H7 (cell line): ENCODE measurements around the gene NLGN1. TPM values are rescaled to one million over a fixed set of nuclear protein-coding genes. Genes with fewer than 3 reads are reported as not detected.

Source experiments
- DNase-seq: peaks from one replicate; pipeline ENCODE4 v3.0.0; 2012
- H3K27me3 ChIP-seq: 2 replicates; pipeline ENCODE4 v1.6.0; 2011; ENCODE audit warnings: mild to moderate bottlenecking, low read length; ENCODE audit not compliant: control insufficient read depth, insufficient read depth
- H3K36me3 ChIP-seq: replicated peaks from 2 replicates; pipeline ENCODE4 v1.5.1; 2011; ENCODE audit warnings: low read length; ENCODE audit not compliant: control insufficient read depth, insufficient read depth
- H3K4me3 ChIP-seq: 2 replicates; pipeline ENCODE4 v1.5.1; 2011; ENCODE audit warnings: low read depth, mild to moderate bottlenecking, control low read depth, low read length, moderate library complexity; ENCODE audit not compliant: insufficient read depth
- total RNA-seq: library from RNA; depleted of rRNA; stranded (reverse); fragments of >200 nt; shearing (Covaris generic); gene quantifications from 2 replicates; pipeline ENCODE4 v1.2.3, GENCODE V29; 2014

Gene NLGN1
- total RNA-seq, 1 experiment from 2014 or later = 7.1 TPM

- H3K27me3 ChIP-seq = no peaks in the 10 kb centered on the region
- DNase-seq = no peak
- H3K36me3 ChIP-seq = no peaks in the 10 kb centered on the region
- H3K4me3 ChIP-seq = no peak overlapping the region
Observed at GRCh38 chr3:173977747-173978146, 580.2 kb downstream of the NLGN1 start.

- no peak for DNase-seq
- Histone ChIP-seq H3K4me3 (no peak overlapping the region), H3K36me3 (no peaks in the 10 kb centered on the region), H3K27me3 (no peaks in the 10 kb centered on the region)
Observed at GRCh38 chr3:173983343-173983742, 585.8 kb downstream of the NLGN1 start.

GRCh38 chr3:173986861-173987410, 589.4 kb downstream of the NLGN1 start:
- Histone ChIP-seq H3K4me3 (no peak overlapping the region), H3K36me3 (no peaks in the 10 kb centered on the region), H3K27me3 (no peaks in the 10 kb centered on the region)
- no peak for DNase-seq

- no peak for DNase-seq
- no peaks in the 10 kb centered on the region for H3K27me3 ChIP-seq
- no peaks in the 10 kb centered on the region for H3K36me3 ChIP-seq
- no peak overlapping the region for H3K4me3 ChIP-seq
Observed at GRCh38 chr3:173988909-173989308, 591.4 kb downstream of the NLGN1 start.

- H3K27me3 ChIP-seq = no peaks in the 10 kb centered on the region
- H3K4me3 ChIP-seq = no peak overlapping the region
- no peak for DNase-seq
- H3K36me3 ChIP-seq = no peaks in the 10 kb centered on the region
Observed at GRCh38 chr3:173992416-173992815, 594.9 kb downstream of the NLGN1 start.

- peak; percentile 2 for DNase-seq
- Histone ChIP-seq H3K27me3 (no peaks in the 10 kb centered on the region), H3K36me3 (no peaks in the 10 kb centered on the region), H3K4me3 (no peak overlapping the region)
Observed at GRCh38 chr3:173993299-173993698, 595.8 kb downstream of the NLGN1 start.

- no peak for DNase-seq
- no peaks in the 10 kb centered on the region for H3K36me3 ChIP-seq
- H3K27me3 ChIP-seq = no peaks in the 10 kb centered on the region
- H3K4me3 ChIP-seq = no peak overlapping the region
Observed at GRCh38 chr3:174000675-174001074, 603.1 kb downstream of the NLGN1 start.

GRCh38 chr3:174002543-174002942, 605.0 kb downstream of the NLGN1 start:
- DNase-seq = no peak
- Histone ChIP-seq H3K36me3 (no peaks in the 10 kb centered on the region), H3K27me3 (no peaks in the 10 kb centered on the region), H3K4me3 (no peak overlapping the region)

GRCh38 chr3:174010907-174011306, 613.4 kb downstream of the NLGN1 start:
- no peaks in the 10 kb centered on the region for H3K36me3 ChIP-seq
- H3K27me3 ChIP-seq = no peaks in the 10 kb centered on the region
- H3K4me3 ChIP-seq = no peak overlapping the region
- no peak for DNase-seq

GRCh38 chr3:174016186-174016585, 618.6 kb downstream of the NLGN1 start:
- H3K27me3 ChIP-seq = no peaks in the 10 kb centered on the region
- no peaks in the 10 kb centered on the region for H3K36me3 ChIP-seq
- H3K4me3 ChIP-seq = no peak overlapping the region
- DNase-seq = no peak

GRCh38 chr3:174020156-174020555, 622.6 kb downstream of the NLGN1 start:
- Histone ChIP-seq H3K36me3 (no peaks in the 10 kb centered on the region), H3K4me3 (no peak overlapping the region), H3K27me3 (no peaks in the 10 kb centered on the region)
- no peak for DNase-seq

- no peaks in the 10 kb centered on the region for H3K27me3 ChIP-seq
- no peak overlapping the region for H3K4me3 ChIP-seq
- H3K36me3 ChIP-seq = no peaks in the 10 kb centered on the region
- no peak for DNase-seq
Observed at GRCh38 chr3:174023421-174023820, 625.9 kb downstream of the NLGN1 start.

GRCh38 chr3:174028673-174029072, 631.1 kb downstream of the NLGN1 start:
- no peak overlapping the region for H3K4me3 ChIP-seq
- no peaks in the 10 kb centered on the region for H3K36me3 ChIP-seq
- no peaks in the 10 kb centered on the region for H3K27me3 ChIP-seq
- DNase-seq = no peak

- DNase-seq = no peak
- Histone ChIP-seq H3K27me3 (no peaks in the 10 kb centered on the region), H3K36me3 (no peaks in the 10 kb centered on the region), H3K4me3 (no peak overlapping the region)
Observed at GRCh38 chr3:174035328-174035886, 637.9 kb downstream of the NLGN1 start.

GRCh38 chr3:174046311-174046710, 648.8 kb downstream of the NLGN1 start:
- Histone ChIP-seq H3K36me3 (no peaks in the 10 kb centered on the region), H3K27me3 (no peaks in the 10 kb centered on the region), H3K4me3 (no peak overlapping the region)
- no peak for DNase-seq

- no peak for DNase-seq
Observed at GRCh38 chr3:174049472-174049871, 651.9 kb downstream of the NLGN1 start.

More at GRCh38 chr3:174049472-174049871, 651.9 kb downstream of the NLGN1 start:
- no peaks in the 10 kb centered on the region for H3K36me3 ChIP-seq
- no peak overlapping the region for H3K4me3 ChIP-seq
- no peaks in the 10 kb centered on the region for H3K27me3 ChIP-seq
